HepG2 (cell line): ENCODE measurements around the gene ALX4. TPM values are rescaled to one million over a fixed set of nuclear protein-coding genes. Genes with fewer than 3 reads are reported as not detected.

ENCODE experiments used
- ARID2 ChIP-seq: sonication (generic); formaldehyde crosslinking; IDR thresholded peaks from 2 replicates; pipeline ENCODE4 v1.8.1; 2022; ENCODE audit warnings: mild to moderate bottlenecking, missing genetic modification reagents, borderline replicate concordance
- ATF1 ChIP-seq: IDR thresholded peaks from 2 replicates; pipeline ENCODE4 v1.6.1; 2016; ENCODE audit warnings: mild to moderate bottlenecking, control low read depth
- CHD4 ChIP-seq: fragments of 200-600 bp; sonication (generic); IDR thresholded peaks from 2 replicates; pipeline ENCODE4 v1.7.0; 2017; ENCODE audit warnings: mild to moderate bottlenecking, low read length, borderline replicate concordance
- KDM3A ChIP-seq: IDR thresholded peaks from 2 replicates; pipeline ENCODE4 v1.6.1; 2018; ENCODE audit warnings: low read depth, missing compliant biosample characterization
- KMT2A ChIP-seq: sonication (generic); formaldehyde crosslinking; IDR thresholded peaks from 2 replicates; pipeline ENCODE4 v1.4.0; 2020; ENCODE audit warnings: missing genetic modification reagents
- NR2F2 ChIP-seq: IDR thresholded peaks from 2 replicates; pipeline ENCODE4 v1.6.1; 2012; ENCODE audit warnings: low read depth, inconsistent platforms, borderline replicate concordance
- POLR2A ChIP-seq, 2 experiments: IDR thresholded peaks; 2 replicates each; pipeline ENCODE4 v1.6.1; 2011; ENCODE audit warnings: low read depth in 2 of 2, low read length in 2 of 2, mild to moderate bottlenecking in 1 of 2, moderate library complexity in 1 of 2; ENCODE audit not compliant: insufficient read depth in 1 of 2
- RXRB ChIP-seq: IDR thresholded peaks from 2 replicates; pipeline ENCODE4 v1.6.1; 2016; ENCODE audit warnings: borderline replicate concordance, missing genetic modification reagents, missing compliant biosample characterization
- SP4 ChIP-seq: sonication (generic); formaldehyde crosslinking; IDR thresholded peaks from 2 replicates; pipeline ENCODE4 v1.8.1; 2023; ENCODE audit warnings: mild to moderate bottlenecking, missing genetic modification reagents
- YY1 ChIP-seq: IDR thresholded peaks from 2 replicates; pipeline ENCODE4 v1.6.1; 2011; ENCODE audit warnings: low read length, low read depth, moderate library complexity, mild to moderate bottlenecking; ENCODE audit not compliant: insufficient read depth, insufficient replicate concordance
- ZBTB7A ChIP-seq: sonication (generic); formaldehyde crosslinking; IDR thresholded peaks from 2 replicates; pipeline ENCODE4 v1.8.0; 2022; ENCODE audit warnings: mild to moderate bottlenecking, missing genetic modification reagents
- ZEB1 ChIP-seq: IDR thresholded peaks from 2 replicates; pipeline ENCODE4 v1.6.1; 2012; ENCODE audit warnings: mild to moderate bottlenecking, low read depth, inconsistent platforms; ENCODE audit not compliant: insufficient replicate concordance
- ZFP37 ChIP-seq: sonication (generic); formaldehyde crosslinking; IDR thresholded peaks from 2 replicates; pipeline ENCODE4 v1.4.0; 2020; ENCODE audit warnings: missing genetic modification reagents, borderline replicate concordance
- ZNF253 ChIP-seq: sonication (generic); formaldehyde crosslinking; IDR thresholded peaks from 2 replicates; pipeline ENCODE4 v1.8.0; 2022; ENCODE audit warnings: mild to moderate bottlenecking, missing genetic modification reagents, borderline replicate concordance
- ZNF274 ChIP-seq: sonication (generic); formaldehyde crosslinking; IDR thresholded peaks from 2 replicates; pipeline ENCODE4 v1.5.1; 2020; ENCODE audit warnings: mild to moderate bottlenecking, missing genetic modification reagents
- ZNF282 ChIP-seq: fragments of 450-650 bp; IDR thresholded peaks from 2 replicates; pipeline ENCODE4 v1.6.1; 2018; ENCODE audit not compliant: partially characterized antibody
- ZNF746 ChIP-seq: sonication (generic); formaldehyde crosslinking; IDR thresholded peaks from 2 replicates; pipeline ENCODE4 v1.8.0; 2022; ENCODE audit warnings: mild to moderate bottlenecking, missing genetic modification reagents
- ZNF777 ChIP-seq: sonication (generic); formaldehyde crosslinking; IDR thresholded peaks from 2 replicates; pipeline ENCODE4 v1.4.0; 2020; ENCODE audit warnings: missing genetic modification reagents
- ZSCAN22 ChIP-seq: sonication (generic); formaldehyde crosslinking; IDR thresholded peaks from 2 replicates; pipeline ENCODE4 v1.4.0; 2020; ENCODE audit warnings: mild to moderate bottlenecking, missing genetic modification reagents
- polyA plus RNA-seq, 8 experiments: library from polyadenylated mRNA; depleted of rRNA in 3 of 8; stranded (reverse) in 7 of 8; unstranded in 1 of 8; fragments of >200 nt; fragmentation: Illumina TruSeq in 4 of 8; extraction: Trizol in 4 of 8; gene quantifications; 2 replicates each; pipeline versions ENCODE4 v1.2.1 to v1.2.3, GENCODE V29; 2011 to 2016; ENCODE audit warnings: low read depth in 4 of 8, missing spikeins in 1 of 8, mixed read lengths in 1 of 8; ENCODE audit not compliant: insufficient read depth in 1 of 8
- total RNA-seq, 5 experiments: library from RNA; depleted of rRNA; stranded (reverse); fragments of >200 nt; fragmentation: Illumina TruSeq; extraction: Trizol; gene quantifications; 2 replicates each; pipeline ENCODE4 v1.2.3, GENCODE V29; 2016; ENCODE audit warnings: low read depth in 1 of 5
- TF ChIP-seq, protein P1 (sequence below): sonication (generic); formaldehyde crosslinking; IDR thresholded peaks from 2 replicates; pipeline ENCODE4 v1.4.0; 2020; ENCODE audit warnings: missing genetic modification reagents, borderline replicate concordance
- TF ChIP-seq, protein P2 (sequence below): sonication (generic); formaldehyde crosslinking; IDR thresholded peaks from 2 replicates; pipeline ENCODE4 v1.4.0; 2020; ENCODE audit warnings: missing genetic modification reagents
- TF ChIP-seq, protein P3 (sequence below): sonication (generic); formaldehyde crosslinking; IDR thresholded peaks from 2 replicates; pipeline ENCODE4 v1.5.0; 2020; ENCODE audit warnings: mild to moderate bottlenecking, missing genetic modification reagents

The ALX4 gene
- total and polyA plus RNA-seq, 2 of the 13 experiments (the other 11 are each of a cell fraction or from before 2014, with no cell fraction given): not detected

DNA sequence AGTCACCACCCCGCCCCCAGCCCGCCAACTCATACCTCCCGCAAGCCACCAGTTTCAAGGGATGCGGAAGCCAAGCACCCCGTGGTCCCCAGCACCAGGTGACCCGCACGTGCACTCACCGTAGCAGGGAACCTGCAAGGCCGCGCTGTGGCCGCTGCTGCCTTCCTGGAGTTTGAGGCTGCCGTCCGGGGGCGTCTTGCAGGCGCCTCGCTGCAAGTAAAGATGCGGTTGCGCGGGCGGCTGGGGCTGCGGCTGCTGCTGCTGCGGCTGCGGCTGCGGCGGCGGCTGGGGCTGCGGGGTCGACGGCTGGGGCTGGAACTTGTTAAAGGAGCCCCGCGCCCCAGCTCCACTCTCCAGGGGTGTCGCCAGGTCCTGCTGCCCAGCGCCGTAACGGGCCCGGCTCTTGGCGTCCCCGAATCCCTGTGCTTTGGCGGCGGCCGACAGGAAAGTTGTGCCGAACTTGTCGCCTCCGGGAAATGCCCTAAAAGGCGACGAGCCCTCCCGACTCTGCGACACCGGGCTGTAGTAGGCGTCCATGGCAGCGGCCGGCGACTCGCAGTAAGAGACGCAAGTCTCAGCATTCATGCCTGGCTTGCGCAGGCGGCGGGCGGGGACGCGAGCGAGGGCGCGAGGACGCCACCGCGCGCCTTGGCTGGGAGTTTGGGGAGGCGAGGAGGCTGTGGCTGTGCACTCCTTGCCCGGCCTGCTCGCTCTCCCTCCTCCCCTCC lies at the start of gene ALX4 (continued):
- TF ChIP-seq, protein P1, sequence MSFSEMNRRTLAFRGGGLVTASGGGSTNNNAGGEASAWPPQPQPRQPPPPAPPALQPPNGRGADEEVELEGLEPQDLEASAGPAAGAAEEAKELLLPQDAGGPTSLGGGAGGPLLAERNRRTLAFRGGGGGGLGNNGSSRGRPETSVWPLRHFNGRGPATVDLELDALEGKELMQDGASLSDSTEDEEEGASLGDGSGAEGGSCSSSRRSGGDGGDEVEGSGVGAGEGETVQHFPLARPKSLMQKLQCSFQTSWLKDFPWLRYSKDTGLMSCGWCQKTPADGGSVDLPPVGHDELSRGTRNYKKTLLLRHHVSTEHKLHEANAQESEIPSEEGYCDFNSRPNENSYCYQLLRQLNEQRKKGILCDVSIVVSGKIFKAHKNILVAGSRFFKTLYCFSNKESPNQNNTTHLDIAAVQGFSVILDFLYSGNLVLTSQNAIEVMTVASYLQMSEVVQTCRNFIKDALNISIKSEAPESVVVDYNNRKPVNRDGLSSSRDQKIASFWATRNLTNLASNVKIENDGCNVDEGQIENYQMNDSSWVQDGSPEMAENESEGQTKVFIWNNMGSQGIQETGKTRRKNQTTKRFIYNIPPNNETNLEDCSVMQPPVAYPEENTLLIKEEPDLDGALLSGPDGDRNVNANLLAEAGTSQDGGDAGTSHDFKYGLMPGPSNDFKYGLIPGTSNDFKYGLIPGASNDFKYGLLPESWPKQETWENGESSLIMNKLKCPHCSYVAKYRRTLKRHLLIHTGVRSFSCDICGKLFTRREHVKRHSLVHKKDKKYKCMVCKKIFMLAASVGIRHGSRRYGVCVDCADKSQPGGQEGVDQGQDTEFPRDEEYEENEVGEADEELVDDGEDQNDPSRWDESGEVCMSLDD (CRISPR knock-in tag): no peak
- TF ChIP-seq, protein P2, sequence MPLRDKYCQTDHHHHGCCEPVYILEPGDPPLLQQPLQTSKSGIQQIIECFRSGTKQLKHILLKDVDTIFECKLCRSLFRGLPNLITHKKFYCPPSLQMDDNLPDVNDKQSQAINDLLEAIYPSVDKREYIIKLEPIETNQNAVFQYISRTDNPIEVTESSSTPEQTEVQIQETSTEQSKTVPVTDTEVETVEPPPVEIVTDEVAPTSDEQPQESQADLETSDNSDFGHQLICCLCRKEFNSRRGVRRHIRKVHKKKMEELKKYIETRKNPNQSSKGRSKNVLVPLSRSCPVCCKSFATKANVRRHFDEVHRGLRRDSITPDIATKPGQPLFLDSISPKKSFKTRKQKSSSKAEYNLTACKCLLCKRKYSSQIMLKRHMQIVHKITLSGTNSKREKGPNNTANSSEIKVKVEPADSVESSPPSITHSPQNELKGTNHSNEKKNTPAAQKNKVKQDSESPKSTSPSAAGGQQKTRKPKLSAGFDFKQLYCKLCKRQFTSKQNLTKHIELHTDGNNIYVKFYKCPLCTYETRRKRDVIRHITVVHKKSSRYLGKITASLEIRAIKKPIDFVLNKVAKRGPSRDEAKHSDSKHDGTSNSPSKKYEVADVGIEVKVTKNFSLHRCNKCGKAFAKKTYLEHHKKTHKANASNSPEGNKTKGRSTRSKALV: peak; percentile 75
- TF ChIP-seq ZBTB7A (no peak), ZNF253 (CRISPR knock-in tag) (no peak), ARID2 (CRISPR knock-in tag) (no peak), ZEB1 (no peak), KDM3A (CRISPR knock-in tag) (no peak), SP4 (CRISPR knock-in tag) (no peak), POLR2A (IDR thresholded peaks at IDR 0.05; ENCODE audit: insufficient read depth in 1 of 2, low read depth in 2 of 2, low read length in 2 of 2) (no peak), ZNF282 (no peak), KMT2A (no peak), ATF1 (CRISPR knock-in tag) (no peak), NR2F2 (no peak), YY1 (no peak), ZSCAN22 (CRISPR knock-in tag) (no peak), ZFP37 (no peak), RXRB (no peak), CHD4 (no peak), ZNF274 (no peak), ZNF746 (CRISPR knock-in tag) (no peak), ZNF777 (CRISPR knock-in tag) (0 out of 2 replicates have a peak, but pooled peaks have one; percentile 16)
- TF ChIP-seq, protein P3, sequence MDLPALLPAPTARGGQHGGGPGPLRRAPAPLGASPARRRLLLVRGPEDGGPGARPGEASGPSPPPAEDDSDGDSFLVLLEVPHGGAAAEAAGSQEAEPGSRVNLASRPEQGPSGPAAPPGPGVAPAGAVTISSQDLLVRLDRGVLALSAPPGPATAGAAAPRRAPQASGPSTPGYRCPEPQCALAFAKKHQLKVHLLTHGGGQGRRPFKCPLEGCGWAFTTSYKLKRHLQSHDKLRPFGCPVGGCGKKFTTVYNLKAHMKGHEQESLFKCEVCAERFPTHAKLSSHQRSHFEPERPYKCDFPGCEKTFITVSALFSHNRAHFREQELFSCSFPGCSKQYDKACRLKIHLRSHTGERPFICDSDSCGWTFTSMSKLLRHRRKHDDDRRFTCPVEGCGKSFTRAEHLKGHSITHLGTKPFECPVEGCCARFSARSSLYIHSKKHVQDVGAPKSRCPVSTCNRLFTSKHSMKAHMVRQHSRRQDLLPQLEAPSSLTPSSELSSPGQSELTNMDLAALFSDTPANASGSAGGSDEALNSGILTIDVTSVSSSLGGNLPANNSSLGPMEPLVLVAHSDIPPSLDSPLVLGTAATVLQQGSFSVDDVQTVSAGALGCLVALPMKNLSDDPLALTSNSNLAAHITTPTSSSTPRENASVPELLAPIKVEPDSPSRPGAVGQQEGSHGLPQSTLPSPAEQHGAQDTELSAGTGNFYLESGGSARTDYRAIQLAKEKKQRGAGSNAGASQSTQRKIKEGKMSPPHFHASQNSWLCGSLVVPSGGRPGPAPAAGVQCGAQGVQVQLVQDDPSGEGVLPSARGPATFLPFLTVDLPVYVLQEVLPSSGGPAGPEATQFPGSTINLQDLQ (CRISPR knock-in tag): no peak
